ENCODE results near the gene TIPARP.
"Not testable (repeated sequence)": the region's sequence is repeated elsewhere in the genome, so short reads cannot be mapped to it uniquely, and the experiment has no call there.

Gene TIPARP

GRCh38 chr3:156739976-156740375 is 65.6 kb downstream of the TIPARP start:
- DNase-seq (ENCODE audit: low read depth), result no peak

GRCh38 chr3:156740581-156740980 is 66.2 kb downstream of the TIPARP start:
- DNase-seq (ENCODE audit: low read depth), result not testable (repeated sequence)

GRCh38 chr3:156741935-156742334 is 67.5 kb downstream of the TIPARP start:
- no peak for DNase-seq (ENCODE audit: low read depth)

GRCh38 chr3:156742401-156742800 is 68.0 kb downstream of the TIPARP start:
- DNase-seq (ENCODE audit: low read depth), result no peak

GRCh38 chr3:156743859-156744258 is 69.5 kb downstream of the TIPARP start:
- DNase-seq (ENCODE audit: low read depth), result no peak

GRCh38 chr3:156744631-156745030 is 70.2 kb downstream of the TIPARP start:
- DNase-seq (ENCODE audit: low read depth), result no peak

- DNase-seq (ENCODE audit: low read depth), result no peak
Measured at GRCh38 chr3:156745766-156746165, 71.4 kb downstream of the TIPARP start.

- no peak for DNase-seq (ENCODE audit: low read depth)
Measured at GRCh38 chr3:156747046-156747445, 72.7 kb downstream of the TIPARP start.

- no peak for DNase-seq (ENCODE audit: low read depth)
Measured at GRCh38 chr3:156749244-156749643, 74.9 kb downstream of the TIPARP start.

- no peak for DNase-seq (ENCODE audit: low read depth)
Measured at GRCh38 chr3:156750191-156750873, 75.9 kb downstream of the TIPARP start.

- DNase-seq (ENCODE audit: low read depth), result no peak
Measured at GRCh38 chr3:156750874-156751245, 76.5 kb downstream of the TIPARP start.

- DNase-seq (ENCODE audit: low read depth), result no peak
Measured at GRCh38 chr3:156751461-156752025, 77.2 kb downstream of the TIPARP start.

Measured in stimulated activated CD8-positive, alpha-beta memory T cell treated with anti-CD3 and anti-CD28 coated beads, Interleukin-12 subunit alpha, Interleukin-12 subunit beta, amount 100 ng/mL, for 1 hour (primary cell).